Glutamatergic neuron (in vitro differentiated cells): ENCODE data around the gene UBAC2. TPM values are rescaled to one million over a fixed set of nuclear protein-coding genes. Genes with fewer than 3 reads are reported as not detected.

ENCODE experiments used
- DNase-seq: peaks from one replicate; pipeline ENCODE4 v3.0.0; 2022
- H3K27ac Mint-ChIP-seq: one replicate; pipeline ENCODE4 v1.8.0; 2020; ENCODE audit warnings: mild to moderate bottlenecking, mixed read lengths, inconsistent platforms; ENCODE audit not compliant: unreplicated experiment
- H3K27me3 Mint-ChIP-seq: one replicate; pipeline ENCODE4 v1.8.0; 2020; ENCODE audit warnings: mild to moderate bottlenecking, moderate library complexity, mixed read lengths, inconsistent platforms; ENCODE audit not compliant: unreplicated experiment
- H3K36me3 Mint-ChIP-seq: one replicate; pipeline ENCODE4 v1.8.0; 2020; ENCODE audit warnings: mild to moderate bottlenecking, mixed read lengths, inconsistent platforms; ENCODE audit not compliant: unreplicated experiment
- H3K4me1 Mint-ChIP-seq: one replicate; pipeline ENCODE4 v1.8.0; 2020; ENCODE audit warnings: mild to moderate bottlenecking, low read depth, mixed read lengths, inconsistent platforms; ENCODE audit not compliant: unreplicated experiment
- H3K4me3 Mint-ChIP-seq: one replicate; pipeline ENCODE4 v1.8.0; 2020; ENCODE audit warnings: mild to moderate bottlenecking, mixed read lengths, inconsistent platforms; ENCODE audit not compliant: unreplicated experiment
- H3K9me3 Mint-ChIP-seq: one replicate; pipeline ENCODE4 v1.8.0; 2020; ENCODE audit warnings: mild to moderate bottlenecking, moderate library complexity, mixed read lengths, inconsistent platforms; ENCODE audit not compliant: unreplicated experiment
- total RNA-seq: library from RNA; stranded (reverse); fragmentation: NEBNext Ultra II Directional; extraction: Animal tissue kit (Norgen Biotek cat#: 25700); gene quantifications from one replicate; pipeline ENCODE4 v1.2.1, GENCODE V29; 2021; ENCODE audit not compliant: unreplicated experiment
- TF ChIP-seq, protein P1 (sequence below): fragments of 200-600 bp; sonication (generic); IDR thresholded peaks from one replicate; pipeline ENCODE4 v1.5.0; 2021; ENCODE audit not compliant: partially characterized antibody, unreplicated experiment

The UBAC2 gene
- total RNA-seq, 1 donor from 2014 or later = 33.3 TPM

DNA sequence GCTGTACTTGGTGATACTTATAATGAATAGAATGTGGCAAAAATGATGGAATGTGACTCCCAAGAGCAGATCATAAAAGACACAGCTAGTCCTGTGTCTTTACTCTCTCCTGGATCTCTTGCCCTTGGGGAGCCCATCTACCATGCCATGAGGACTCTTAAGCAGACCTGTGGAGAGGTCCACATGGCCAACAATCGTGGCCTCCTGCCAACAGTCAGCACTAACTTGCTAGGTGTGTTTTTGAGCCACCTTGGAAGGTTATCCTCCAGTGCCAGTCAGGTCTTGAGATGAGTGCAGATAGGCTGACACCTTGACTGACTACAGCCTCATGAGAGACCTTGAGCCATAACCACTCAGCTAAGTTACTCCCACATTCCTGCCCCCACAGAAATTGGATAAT, 128.8 kb downstream of the UBAC2 start:
- Mint-ChIP-seq H3K27me3 (no peaks in the 10 kb centered on the region), H3K4me3 (no peak overlapping the region), H3K36me3 (no peaks in the 10 kb centered on the region), H3K9me3 (peaks cover 1% of the 10 kb centered on the region), H3K4me1 (peaks cover 3% of the 10 kb centered on the region), H3K27ac (no peak overlapping the region)
- TF ChIP-seq, protein P1, sequence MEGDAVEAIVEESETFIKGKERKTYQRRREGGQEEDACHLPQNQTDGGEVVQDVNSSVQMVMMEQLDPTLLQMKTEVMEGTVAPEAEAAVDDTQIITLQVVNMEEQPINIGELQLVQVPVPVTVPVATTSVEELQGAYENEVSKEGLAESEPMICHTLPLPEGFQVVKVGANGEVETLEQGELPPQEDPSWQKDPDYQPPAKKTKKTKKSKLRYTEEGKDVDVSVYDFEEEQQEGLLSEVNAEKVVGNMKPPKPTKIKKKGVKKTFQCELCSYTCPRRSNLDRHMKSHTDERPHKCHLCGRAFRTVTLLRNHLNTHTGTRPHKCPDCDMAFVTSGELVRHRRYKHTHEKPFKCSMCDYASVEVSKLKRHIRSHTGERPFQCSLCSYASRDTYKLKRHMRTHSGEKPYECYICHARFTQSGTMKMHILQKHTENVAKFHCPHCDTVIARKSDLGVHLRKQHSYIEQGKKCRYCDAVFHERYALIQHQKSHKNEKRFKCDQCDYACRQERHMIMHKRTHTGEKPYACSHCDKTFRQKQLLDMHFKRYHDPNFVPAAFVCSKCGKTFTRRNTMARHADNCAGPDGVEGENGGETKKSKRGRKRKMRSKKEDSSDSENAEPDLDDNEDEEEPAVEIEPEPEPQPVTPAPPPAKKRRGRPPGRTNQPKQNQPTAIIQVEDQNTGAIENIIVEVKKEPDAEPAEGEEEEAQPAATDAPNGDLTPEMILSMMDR = no peak
- no peak for DNase-seq

DNA sequence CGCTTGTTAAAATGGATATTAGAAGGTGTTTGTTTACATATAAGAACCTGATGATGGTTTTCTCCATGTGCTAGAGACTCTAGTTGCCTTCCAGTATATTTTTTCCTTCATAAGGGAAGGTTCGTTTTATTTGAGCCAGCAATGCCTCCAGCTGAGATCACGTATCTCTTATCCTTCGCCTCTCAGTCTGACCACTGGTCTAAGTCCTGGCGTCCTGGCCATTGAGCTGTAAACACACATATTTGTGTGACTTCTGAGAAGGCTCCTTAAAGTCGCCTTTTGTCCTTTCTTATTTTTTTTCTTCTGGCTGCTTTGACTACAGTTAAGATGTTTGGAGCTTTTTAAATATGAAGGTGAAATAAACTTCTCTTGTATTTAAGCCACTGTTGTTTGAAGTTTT, 130.3 kb downstream of the UBAC2 start:
- no peak overlapping the region for H3K4me3 Mint-ChIP-seq
- H3K9me3 Mint-ChIP-seq = peaks cover 1% of the 10 kb centered on the region
- TF ChIP-seq, protein P1 = no peak
- H3K4me1 Mint-ChIP-seq = peaks cover 6% of the 10 kb centered on the region
- H3K36me3 Mint-ChIP-seq = no peaks in the 10 kb centered on the region
- no peak overlapping the region for H3K27ac Mint-ChIP-seq
- no peak for DNase-seq
- peaks cover 2% of the 10 kb centered on the region for H3K27me3 Mint-ChIP-seq

DNA sequence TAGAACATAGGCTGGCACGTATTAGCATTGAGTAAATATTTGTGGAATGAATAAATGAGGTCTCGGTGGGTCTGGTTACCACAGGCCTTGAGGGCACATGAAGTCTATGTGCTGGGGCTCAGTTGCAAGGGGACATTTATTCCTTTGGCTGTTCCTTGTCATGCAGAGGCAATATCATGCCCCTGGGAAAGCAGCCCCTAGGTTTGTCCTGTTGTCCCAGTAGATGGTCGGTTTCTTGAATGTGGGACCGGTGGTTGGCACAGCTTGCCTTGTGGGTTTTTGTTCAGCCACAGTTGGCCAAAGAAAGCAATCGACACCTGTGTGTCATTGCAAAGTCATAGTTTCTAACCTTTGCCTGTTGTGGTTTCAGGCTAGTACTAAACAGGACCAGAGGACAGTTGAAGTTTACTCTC, 131.2 kb downstream of the UBAC2 start:
- Mint-ChIP-seq H3K4me3 (no peak overlapping the region), H3K27me3 (peaks cover 2% of the 10 kb centered on the region), H3K27ac (no peak overlapping the region)

DNA sequence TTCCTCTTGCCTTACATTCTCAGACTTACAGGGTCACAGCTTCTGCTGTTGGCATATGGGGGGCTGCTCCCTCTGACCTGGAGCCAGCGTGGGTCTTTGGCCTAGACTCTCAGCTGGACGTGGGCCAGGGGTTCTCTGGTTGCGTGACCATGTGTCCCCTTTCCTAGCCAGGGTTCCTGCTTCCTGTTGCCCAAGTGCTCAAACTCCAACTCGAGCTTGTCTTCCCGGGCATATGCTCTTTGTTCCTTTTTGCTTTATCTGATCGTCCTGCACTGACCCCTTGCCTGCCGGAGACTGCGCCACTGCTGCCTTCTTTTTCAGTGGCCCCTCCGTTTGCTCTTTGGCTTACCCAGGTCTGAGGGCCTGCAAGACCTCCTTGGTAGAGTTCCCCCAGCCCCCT, 131.8 kb downstream of the UBAC2 start:
- Mint-ChIP-seq H3K9me3 (peaks cover 1% of the 10 kb centered on the region), H3K27me3 (peaks cover 2% of the 10 kb centered on the region), H3K4me1 (peaks cover 6% of the 10 kb centered on the region), H3K27ac (no peak overlapping the region), H3K36me3 (no peaks in the 10 kb centered on the region), H3K4me3 (no peak overlapping the region)
- TF ChIP-seq, protein P1 = no peak
- DNase-seq = no peak

More for the DNA sequence above, 131.2 kb downstream of the UBAC2 start:
- H3K9me3 Mint-ChIP-seq = peaks cover 1% of the 10 kb centered on the region
- TF ChIP-seq, protein P1 = no peak
- no peaks in the 10 kb centered on the region for H3K36me3 Mint-ChIP-seq
- no peak for DNase-seq
- H3K4me1 Mint-ChIP-seq = peaks cover 6% of the 10 kb centered on the region

DNA sequence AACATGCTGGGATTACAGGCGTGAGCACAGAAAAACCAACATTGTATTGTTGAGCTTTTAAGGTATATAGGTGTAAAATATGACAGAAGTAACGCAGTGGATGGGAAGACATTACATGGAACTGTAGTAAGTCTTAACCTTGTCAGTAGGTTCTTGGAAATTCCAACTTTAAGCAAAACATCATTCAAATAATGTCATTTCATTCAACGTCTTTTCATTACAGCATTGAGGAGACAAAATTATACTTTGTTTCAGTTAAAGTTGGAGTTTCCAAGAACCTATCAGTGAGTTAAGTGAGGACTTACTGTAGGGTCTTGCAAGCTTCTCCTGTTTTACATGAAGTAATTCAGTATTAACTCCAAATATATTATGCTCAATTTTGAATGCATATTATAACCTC, 133.6 kb downstream of the UBAC2 start:
- H3K4me1 Mint-ChIP-seq = peaks cover 17% of the 10 kb centered on the region
- H3K36me3 Mint-ChIP-seq = no peaks in the 10 kb centered on the region
- TF ChIP-seq, protein P1 = no peak
- no peak overlapping the region for H3K27ac Mint-ChIP-seq
- peaks cover 5% of the 10 kb centered on the region for H3K27me3 Mint-ChIP-seq
- DNase-seq = no peak
- H3K9me3 Mint-ChIP-seq = peaks cover 1% of the 10 kb centered on the region
- no peak overlapping the region for H3K4me3 Mint-ChIP-seq
